ENCODE measurements around the gene GPR153.

GRCh38 chr1:6288026-6288425 lies 27.1 kb upstream of the GPR153 start:
- TF ChIP-seq CTCF (conservative IDR thresholded peaks at IDR 0.05 in 1 of 2, IDR thresholded peaks at IDR 0.05 in 1 of 2; ENCODE audit: low read depth in 1 of 2, low read length in 2 of 2) (no peak), EZH2 (IDR thresholded peaks at IDR 0.05; ENCODE audit: low read length, missing control alignments) (no peak)
